ENCODE results near the gene LCORL. TPM values are rescaled to one million over a fixed set of nuclear protein-coding genes. Genes with fewer than 3 reads are reported as not detected.

LCORL gene
- total RNA-seq, 1 donor from 2014 or later = 12.6 TPM

DNA sequence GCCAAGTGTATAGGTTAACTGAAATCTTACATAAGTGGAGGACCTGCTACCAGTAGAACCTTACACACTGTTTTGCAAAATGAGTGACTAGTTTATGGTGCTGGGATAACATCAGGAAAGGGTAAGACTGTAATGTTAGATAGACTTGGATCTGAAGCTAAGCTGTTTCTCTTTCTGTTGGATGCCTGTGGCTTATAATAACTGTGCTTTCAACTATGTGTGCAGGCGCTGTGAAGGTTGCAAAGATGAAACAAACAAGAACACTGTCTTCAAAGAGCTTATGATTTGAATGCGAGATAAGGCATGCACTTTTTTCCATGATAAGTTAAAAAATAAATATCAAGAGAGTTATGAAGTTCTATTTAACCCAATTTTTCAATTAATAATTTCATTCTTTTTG lies 34.5 kb upstream of the LCORL start:
- Histone ChIP-seq H3K9me3 (no peaks in the 10 kb centered on the region), H3K4me3 (no peak overlapping the region), H3K4me1 (no peaks in the 10 kb centered on the region), H3K36me3 (no peaks in the 10 kb centered on the region), H3K27me3 (no peaks in the 10 kb centered on the region), H3K27ac (no peak overlapping the region)
- no peak for ATAC-seq
- no peak for DNase-seq
- TF ChIP-seq, protein P1, sequence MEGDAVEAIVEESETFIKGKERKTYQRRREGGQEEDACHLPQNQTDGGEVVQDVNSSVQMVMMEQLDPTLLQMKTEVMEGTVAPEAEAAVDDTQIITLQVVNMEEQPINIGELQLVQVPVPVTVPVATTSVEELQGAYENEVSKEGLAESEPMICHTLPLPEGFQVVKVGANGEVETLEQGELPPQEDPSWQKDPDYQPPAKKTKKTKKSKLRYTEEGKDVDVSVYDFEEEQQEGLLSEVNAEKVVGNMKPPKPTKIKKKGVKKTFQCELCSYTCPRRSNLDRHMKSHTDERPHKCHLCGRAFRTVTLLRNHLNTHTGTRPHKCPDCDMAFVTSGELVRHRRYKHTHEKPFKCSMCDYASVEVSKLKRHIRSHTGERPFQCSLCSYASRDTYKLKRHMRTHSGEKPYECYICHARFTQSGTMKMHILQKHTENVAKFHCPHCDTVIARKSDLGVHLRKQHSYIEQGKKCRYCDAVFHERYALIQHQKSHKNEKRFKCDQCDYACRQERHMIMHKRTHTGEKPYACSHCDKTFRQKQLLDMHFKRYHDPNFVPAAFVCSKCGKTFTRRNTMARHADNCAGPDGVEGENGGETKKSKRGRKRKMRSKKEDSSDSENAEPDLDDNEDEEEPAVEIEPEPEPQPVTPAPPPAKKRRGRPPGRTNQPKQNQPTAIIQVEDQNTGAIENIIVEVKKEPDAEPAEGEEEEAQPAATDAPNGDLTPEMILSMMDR (IDR thresholded peaks at IDR 0.05) = no peak
- intact Hi-C loops (cut with DNase I) = no loop called here

DNA sequence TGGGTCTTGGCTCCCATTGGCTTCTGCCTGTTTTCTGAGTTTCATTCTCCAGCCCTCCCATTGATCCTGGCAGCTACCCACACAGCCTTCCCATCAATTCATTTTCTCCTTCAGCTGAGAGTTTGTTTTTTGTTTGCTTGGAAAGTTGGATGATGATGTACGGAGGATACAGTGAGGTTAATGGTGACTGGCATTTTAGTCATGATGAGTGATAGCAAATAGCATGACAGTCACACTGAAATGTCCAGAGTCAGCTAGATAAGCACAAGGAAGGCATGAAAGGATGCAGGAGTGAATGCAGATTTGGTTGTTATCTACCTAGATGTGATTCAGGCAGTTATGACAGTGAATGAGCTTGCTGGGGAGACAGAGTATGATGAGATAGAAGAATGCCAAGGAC lies 30.6 kb upstream of the LCORL start:
- H3K36me3 ChIP-seq = no peaks in the 10 kb centered on the region
- H3K9me3 ChIP-seq = no peaks in the 10 kb centered on the region
- DNase-seq (no peak), ATAC-seq (no peak)
- H3K27ac ChIP-seq = no peak overlapping the region
- no peaks in the 10 kb centered on the region for H3K27me3 ChIP-seq
- no peak overlapping the region for H3K4me3 ChIP-seq
- no peaks in the 10 kb centered on the region for H3K4me1 ChIP-seq
- TF ChIP-seq, protein P1 (IDR thresholded peaks at IDR 0.05) = no peak
- intact Hi-C loops (cut with DNase I) = no loop called here

DNA sequence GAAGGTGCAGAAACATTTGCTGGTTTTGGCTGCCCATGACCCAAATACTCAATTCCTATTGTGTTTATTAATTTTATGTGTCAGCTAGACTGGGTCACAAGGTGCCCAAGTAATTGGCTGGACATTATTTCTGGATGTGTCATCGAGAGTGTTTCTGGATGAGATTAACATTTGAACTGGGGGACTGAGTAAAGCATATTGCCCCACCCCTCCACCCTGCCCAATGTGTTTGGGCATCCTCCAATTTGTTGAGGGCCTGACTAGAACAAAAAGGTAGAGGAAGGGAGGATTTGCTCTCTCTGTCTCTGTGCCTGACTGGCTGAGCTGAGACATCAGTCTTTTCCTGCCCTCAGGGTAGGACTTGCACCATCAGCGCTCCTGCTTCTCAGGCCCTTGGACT lies 29.7 kb upstream of the LCORL start:
- Histone ChIP-seq H3K27me3 (no peaks in the 10 kb centered on the region), H3K9me3 (no peaks in the 10 kb centered on the region), H3K36me3 (no peaks in the 10 kb centered on the region), H3K27ac (no peak overlapping the region), H3K4me1 (no peaks in the 10 kb centered on the region), H3K4me3 (no peak overlapping the region)
- ATAC-seq (no peak), DNase-seq (no peak)
- TF ChIP-seq, protein P1 (IDR thresholded peaks at IDR 0.05) = no peak
- intact Hi-C loops (cut with DNase I) = no loop called here

DNA sequence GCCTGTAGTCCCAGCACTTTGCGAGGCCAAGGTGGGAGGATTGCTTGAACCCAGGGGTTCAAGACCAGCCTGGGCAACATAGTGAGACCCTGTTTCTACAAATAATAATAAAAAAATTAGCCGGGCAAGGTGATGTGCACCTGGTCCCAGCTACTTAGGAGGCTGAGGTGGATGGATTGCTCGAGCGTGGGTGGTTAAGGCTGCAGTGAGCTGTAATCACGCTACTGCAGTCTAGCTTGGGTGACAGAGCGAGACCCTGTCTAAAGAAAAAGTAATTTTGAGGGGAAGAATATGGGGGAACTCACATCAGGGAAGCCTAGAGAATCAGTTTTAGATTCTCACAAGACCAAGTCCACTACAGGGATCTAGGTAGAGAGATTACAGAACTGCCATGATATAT lies 28.9 kb upstream of the LCORL start:
- ATAC-seq (no peak), DNase-seq (no peak)
- Histone ChIP-seq H3K27ac (no peak overlapping the region), H3K27me3 (no peaks in the 10 kb centered on the region), H3K9me3 (no peaks in the 10 kb centered on the region), H3K4me1 (no peaks in the 10 kb centered on the region), H3K36me3 (no peaks in the 10 kb centered on the region), H3K4me3 (no peak overlapping the region)
- TF ChIP-seq, protein P1 (IDR thresholded peaks at IDR 0.05) = no peak
- intact Hi-C loops (cut with DNase I) = no loop called here

DNA sequence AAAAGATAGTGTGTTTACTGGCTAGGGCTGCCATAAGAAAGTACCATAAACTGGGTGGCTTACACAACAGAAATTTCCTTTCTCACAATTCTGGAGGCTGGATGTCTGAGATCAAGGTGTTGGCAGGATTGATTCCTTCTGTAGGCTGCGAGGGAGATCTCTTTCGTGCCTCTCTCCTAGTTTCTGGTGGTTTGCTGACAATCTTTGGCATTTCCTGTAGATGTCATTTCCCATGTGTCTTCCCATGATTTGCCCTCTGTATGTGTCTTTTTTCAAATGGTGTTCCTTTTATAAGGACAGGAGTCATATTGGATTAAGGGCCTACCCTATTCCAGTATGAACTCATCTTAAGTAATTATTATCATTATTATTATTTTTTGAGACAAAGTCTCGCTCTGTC lies 27.9 kb upstream of the LCORL start:
- Histone ChIP-seq H3K36me3 (no peaks in the 10 kb centered on the region), H3K9me3 (no peaks in the 10 kb centered on the region), H3K4me3 (no peak overlapping the region), H3K4me1 (no peaks in the 10 kb centered on the region), H3K27ac (no peak overlapping the region), H3K27me3 (no peaks in the 10 kb centered on the region)
- DNase-seq (no peak), ATAC-seq (no peak)
- intact Hi-C loops (cut with DNase I) = no loop called here
- TF ChIP-seq, protein P1 (IDR thresholded peaks at IDR 0.05) = no peak

DNA sequence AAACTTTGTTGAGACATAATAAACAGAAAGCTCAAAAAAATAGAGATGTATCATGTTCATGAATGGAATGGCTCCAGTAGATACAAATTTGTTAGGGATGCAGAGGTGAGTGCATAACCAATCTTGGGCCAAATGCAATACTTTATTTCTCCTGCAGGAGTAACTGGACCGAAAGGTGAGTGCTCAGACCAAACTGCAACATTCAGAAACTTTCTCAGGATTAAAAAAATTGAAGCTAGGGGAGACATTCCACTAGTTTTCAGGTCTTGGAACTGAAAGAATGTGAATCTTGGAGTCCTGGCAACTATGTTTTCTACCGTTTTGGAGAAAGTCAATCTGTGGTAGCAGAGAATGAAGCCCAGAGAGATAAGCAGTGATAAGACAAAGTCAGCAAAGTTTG lies 21.2 kb upstream of the LCORL start:
- Histone ChIP-seq H3K4me1 (no peaks in the 10 kb centered on the region), H3K9me3 (no peaks in the 10 kb centered on the region), H3K4me3 (no peak overlapping the region), H3K27me3 (no peaks in the 10 kb centered on the region), H3K27ac (no peak overlapping the region), H3K36me3 (no peaks in the 10 kb centered on the region)
- no peak for ATAC-seq
- intact Hi-C loops (cut with DNase I) = no loop called here
- no peak for DNase-seq
- TF ChIP-seq, protein P1 (IDR thresholded peaks at IDR 0.05) = peak; percentile 20

Measured in upper lobe of right lung (tissue), 1 donor.